CD4-positive, alpha-beta T cell treated with Interferon gamma for 1 hour (primary cell): ENCODE data around the gene GCNT1.
"Not testable (repeated sequence)": the region's sequence is repeated elsewhere in the genome, so short reads cannot be mapped to it uniquely, and the experiment has no call there.

Source experiments
- DNase-seq: peaks from one replicate; pipeline ENCODE4 v3.0.0-alpha.2; 2020

GCNT1 gene

DNA sequence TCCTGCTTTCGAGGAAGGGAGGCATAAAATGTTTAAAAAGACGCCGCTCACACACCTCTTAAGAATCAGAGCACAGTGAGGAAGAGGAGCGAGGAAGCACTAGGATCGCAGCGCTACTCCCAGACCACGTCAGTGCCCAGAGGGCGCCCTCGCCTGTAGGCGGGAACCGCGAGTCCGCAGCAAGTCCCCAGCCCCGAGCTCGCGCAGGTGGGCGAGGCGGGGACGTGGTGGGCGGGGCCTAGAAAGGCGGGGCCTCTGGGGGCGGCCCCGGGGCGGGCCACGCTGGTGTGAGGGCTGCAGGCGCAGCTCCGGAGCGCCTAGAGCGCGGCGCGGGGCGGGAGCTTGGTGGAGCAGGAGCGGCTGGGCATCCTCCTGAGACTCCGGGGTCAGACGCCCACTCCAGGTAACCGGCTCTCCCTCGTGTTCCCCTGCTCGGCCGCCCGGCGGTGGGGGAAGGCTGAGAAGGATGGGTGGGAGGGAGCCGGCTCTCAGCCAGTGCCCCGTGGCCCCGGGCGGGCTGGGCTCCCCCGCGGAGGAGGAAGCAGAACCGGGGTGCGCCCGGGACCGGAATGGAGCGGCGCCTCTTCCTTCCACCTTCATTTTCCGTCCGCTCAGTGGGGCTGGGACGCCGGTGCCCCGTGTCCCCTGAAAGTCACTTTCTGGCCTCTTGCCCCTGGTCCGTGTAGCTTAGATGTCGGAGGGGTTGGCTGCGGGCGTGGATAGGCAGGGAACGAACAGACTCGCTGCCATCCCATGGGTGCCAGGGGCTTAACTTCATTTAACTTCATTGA is at the start of gene GCNT1:
GCNT1 (plus strand) TSS at position 280 of the 791 bp plus-strand sequence. CDS start 43,200 bp downstream, outside the sequence.
- DNase-seq, result peak; percentile 89

DNA sequence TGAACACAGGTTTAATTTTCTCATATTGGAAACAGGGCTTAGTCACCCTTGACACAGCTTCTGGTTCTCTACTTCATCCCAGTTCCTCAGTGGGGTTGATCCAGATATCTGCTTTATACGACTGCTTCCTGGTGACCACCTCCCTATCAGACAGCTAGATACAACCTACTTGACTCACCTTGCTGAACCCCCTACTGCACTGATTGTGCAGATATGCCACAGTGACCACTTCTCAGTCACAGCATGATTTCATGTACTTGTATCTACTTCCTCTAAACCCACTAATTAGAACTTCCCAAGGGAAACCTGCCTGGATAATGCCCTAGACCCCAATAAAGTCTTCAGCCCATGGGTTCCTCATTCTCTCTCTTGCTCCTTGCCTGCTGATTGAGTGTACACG is 46.3 kb upstream of the GCNT1 start:
- no peak for DNase-seq

DNA sequence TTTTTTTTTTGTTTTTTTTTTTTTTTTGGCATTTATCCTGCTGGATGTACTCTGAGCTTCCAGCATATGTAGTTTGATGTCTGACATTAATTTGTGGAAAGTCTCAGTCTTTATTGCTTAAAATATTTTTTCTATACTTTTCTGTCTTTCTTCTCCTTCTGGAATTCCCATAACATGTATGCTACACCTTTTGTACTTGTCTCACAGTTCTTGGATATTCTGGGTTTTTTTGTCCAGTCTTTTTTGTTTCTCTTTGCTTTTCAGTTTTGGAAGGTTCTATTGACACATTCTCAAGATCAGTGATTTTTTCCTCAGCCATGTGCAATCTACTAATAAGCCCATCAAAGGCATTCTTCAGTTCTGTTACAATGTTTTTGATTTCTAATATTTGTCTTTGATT is 45.3 kb upstream of the GCNT1 start:
- no peak for DNase-seq

DNA sequence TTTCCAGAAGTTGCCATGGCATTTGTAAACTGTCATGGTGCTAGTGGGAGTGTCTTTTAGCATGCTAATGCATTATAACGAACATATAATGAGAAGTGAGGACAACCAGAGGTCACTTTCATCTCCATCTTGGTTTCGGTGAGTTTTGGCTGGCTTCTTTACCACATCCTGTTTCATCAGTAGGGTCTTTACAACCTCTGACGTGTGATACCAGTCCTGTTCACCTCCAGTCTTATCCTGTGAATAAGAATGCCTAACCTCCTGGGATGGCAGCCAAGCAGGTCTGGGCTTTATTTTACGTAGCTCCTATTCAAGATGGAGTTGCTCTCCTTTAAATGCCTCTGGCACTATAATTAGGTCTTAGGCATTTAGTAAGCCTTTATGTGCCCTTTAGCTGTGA is 44.3 kb upstream of the GCNT1 start:
- DNase-seq, result no peak

DNA sequence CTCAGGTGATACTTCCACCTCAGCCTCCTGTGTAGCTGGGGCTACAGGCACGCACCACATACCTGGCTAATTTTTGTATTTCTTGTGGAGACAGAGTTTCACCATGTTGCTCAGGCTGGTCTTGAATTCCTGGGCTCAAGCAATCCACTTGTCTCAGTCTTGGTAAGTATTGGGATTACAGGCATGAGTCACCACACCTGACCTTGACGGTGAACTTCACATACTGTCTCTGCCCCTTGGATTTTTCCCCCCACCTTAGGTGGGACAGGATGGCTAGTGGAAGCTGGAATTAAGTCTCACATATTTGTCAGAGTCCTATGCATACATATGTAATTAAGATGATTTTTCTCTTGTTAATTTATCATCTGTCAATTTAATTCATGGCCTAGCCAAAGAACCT is 43.8 kb upstream of the GCNT1 start:
- no peak for DNase-seq

DNA sequence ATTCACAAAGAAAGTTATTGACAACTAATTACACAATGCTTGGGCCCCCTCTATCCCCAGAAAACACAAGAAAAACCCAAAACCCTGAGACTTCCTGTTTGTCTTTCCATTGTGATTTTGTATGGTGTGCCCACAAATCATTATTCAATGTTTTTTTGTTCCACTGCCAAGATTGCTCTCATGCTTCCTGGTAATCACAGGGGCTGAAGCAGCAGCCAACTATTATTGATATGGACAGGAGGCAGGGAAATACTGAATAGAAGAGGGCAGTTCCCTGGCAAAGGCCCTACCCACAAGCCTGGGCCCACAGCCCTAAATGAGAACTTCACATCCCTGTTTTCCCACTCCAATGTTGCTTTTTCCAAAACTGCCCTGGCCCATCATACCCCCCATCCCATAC is 43.3 kb upstream of the GCNT1 start:
- no peak for DNase-seq

DNA sequence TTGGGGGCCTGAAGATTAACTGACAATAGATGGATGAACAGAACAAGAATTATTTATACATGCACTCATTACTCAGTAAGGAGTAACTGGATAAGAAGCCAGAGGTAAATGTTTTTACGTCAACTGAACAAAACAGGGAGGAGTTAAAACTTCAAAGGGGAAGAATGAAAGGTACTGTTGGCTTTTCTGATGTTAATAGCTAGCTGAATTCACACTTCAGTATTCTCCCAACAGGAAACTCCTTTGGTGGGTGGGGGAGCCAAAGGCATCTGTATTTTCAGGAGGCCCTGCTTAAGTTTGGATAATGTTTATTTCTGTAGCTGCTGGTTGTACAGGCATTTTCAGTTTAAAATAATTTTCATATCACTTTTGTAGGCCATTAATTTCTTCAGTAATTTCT is 41.6 kb upstream of the GCNT1 start:
- DNase-seq, result no peak

DNA sequence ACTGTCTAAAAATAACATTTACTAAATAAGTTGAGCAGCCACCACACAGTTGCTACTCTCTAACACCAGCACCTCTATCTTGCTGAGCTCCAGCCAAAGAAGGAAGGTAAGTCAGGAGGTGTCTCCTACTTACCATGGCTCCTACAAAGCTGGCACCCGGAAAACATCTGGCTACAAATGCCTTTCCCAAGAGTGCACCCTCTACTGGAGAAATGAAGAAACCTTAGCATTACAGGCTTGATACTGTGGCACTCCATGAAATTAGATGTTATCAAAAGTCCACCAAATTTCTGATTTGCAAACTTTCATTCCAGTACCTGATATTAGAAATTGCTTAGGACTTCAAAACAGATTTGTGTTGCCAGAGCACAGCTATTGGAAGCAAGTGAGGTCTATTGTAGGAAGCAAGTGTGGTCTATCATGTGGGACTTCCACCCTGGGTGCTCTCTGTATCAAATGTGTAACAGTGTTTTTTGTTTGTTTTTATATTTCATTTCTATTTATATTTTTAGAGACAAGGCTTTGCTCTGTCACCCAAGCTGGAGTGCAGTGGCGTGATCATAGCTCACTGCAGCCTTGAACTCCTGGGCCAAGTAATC is 39.1 kb upstream of the GCNT1 start:
- no peak for DNase-seq

DNA sequence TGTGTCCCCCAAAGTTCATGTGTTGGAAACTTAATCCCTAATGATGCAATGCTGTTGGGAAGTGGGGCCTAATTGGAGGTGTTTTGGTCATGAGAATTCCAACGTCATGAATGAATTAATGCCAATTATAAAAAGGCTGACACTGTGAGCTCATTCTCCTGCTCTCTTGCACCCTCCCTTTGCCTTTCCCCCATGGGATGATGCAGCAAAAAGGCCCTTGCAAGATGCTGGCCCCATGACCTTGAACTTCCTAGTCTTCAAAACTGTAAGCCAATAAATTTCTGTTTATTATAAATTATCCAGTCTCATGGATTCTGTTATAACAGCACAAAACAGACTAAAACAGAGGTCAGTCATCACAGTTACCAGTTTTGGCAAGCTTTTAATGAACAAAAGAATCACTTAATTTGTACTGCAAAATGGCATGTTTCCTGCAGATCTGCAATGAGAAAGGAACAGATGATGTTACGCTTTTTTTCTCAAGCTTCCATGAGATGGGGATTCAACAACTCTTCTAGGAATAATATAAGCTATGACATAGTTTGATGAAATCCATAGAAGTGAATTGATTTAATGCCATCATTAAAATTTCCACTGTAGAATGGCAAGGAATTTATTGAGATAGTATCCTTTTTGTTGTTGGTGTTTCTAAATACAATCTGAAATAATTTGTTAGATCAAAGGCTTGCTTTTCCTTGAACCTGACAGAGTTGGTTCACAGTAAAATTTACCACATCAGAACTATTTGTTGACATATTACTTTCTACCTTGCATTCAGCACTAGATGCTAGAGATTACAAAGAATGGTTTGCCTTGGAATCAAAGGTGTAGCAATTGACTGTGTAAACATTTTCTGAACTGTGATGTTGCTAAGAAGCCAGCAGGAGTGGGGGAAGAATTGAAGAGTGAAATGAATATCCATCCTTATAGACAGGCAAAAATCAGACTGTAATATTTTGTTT is 35.5 kb upstream of the GCNT1 start:
- DNase-seq, result no peak

DNA sequence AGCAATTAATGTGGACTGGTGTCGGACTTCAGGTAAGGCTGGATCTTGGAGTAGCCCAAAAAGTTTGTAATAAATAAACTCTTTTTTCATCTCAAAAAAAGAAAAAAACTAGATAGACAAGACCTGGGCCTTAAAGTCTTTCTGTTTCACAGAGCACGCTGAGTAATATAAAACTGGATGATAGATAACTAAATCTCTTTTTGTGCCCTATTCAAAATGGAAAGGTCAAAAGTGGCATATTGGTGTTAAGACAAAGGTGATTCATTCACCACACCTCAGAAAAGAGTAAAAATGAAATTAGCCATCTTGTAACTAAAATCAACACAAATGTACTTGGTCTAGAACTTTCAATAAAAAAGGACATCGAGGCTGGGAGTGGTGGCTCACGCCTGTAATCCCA is 34.5 kb upstream of the GCNT1 start:
- DNase-seq, result no peak

DNA sequence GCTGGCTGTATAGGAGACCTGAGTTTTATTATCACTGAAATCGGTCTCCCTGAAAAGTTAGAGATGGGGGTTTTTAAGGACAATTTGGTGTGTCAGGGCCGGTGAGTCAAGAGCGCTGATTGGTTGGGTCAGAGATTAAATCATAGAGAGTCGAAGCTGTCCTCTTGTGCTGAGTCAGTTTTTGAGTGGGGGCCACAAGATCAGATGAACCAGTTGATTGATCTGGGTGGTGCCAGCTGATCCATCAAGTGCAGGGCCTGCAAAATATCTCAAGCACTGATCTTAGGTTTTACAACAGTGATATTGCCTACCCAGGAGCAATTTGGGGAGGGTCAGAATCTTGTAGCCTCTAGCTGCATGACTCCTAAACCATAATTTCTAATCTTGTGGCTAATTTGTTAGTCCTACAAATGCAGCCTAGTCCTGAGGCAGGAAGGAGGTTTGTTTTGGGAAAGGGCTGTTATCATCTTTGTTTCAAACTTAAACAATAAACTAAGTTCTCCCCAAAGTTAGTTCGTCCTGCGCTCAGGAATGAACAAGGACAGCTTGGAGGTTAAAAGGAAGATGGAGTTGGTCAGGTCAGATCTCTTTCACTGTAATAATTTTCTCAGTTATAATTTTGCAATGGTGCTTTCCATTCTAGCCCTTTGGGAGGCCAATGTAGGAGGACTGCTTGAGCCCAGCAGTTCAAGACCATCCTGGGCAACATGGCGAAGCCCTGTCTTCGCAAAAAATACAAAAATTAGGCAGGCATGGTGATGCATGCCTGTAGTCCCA is 33.1 kb upstream of the GCNT1 start:
- no peak for DNase-seq

DNA sequence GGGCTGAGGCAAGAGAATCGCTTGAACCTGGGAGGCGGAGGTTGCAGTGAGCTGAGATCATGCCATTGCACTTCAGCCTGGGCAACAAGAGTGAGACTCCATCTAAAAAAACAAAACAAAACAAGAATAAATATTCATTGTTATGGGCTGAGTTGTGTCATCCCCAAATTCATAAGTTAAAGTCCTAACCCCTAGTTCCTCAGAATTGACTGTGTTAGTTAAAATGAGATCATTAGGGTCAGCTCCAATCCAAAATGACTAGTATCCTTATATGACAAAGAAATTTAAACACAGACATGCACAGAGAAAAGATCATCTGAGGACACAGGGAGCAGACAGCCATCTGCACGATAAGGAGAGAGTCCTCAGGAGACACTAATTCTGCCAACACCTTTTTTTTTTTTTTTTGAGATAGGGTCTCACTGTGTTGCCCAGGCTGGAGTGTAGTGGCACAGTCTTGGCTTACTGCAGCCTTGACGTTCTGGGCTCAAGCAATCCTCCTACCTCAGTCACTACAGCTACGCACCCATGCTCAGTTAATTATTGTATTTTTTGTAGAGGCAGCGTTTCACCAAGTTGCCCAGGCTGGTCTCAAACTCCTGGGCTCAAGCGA is 32.1 kb upstream of the GCNT1 start:
- no peak for DNase-seq

DNA sequence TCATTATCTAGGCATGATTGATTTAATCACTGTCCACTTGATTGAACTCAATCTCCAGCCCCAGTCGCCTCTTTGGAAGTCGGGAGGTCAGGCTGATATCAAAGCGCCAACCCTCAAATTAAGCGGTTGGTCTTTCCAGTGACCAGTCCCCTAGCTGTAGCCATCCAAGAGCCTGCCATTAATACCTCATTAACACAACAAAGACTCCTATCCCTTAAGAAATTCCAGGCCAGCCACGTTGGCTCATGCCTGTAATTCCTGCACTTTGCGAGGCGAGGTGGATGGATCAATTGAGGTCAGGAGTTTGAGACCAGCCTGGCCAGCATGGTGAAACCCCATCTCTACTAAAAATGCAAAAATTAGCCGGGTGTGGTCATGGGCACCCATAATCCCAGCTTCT is 27.4 kb upstream of the GCNT1 start:
- DNase-seq, result no peak

DNA sequence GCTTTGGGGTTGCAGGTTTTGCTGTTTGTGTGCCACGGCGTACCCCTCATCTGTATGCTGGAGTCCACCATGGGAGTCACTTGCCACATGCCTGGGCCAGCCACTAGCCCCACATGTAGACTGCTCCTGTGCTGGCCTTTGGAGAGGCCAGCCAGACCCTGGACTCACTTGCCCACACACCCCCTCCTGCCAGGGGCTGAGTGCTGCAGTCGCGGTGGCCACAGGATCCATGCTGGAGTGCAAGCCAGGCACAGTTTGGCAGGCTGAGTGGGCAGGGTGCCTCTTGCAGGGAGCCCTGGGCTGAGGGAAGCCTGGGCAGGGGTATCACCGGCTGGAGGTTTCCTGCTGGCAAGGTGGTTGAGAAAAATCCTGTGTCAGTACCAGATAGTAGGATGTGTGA is 25.6 kb upstream of the GCNT1 start:
- DNase-seq, result no peak

DNA sequence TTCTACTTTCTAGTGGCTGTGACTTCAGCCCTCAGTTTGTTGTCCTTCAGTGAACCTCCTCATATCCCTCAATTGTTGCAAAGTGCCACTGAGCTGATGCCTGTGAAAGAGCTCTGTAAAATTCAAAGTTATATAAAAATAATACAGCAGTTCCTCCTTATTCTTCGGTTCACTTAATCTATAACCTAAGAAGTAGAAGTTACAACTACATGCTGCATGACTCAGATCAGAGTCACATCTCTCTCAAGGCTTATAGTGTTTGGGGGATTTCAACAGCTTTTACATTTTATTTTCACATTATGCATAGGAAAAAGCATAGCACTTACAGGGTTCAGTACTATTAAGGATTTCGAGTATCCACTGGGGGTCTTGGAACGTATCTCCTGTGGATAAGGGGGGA is 25.1 kb upstream of the GCNT1 start:
- no peak for DNase-seq

DNA sequence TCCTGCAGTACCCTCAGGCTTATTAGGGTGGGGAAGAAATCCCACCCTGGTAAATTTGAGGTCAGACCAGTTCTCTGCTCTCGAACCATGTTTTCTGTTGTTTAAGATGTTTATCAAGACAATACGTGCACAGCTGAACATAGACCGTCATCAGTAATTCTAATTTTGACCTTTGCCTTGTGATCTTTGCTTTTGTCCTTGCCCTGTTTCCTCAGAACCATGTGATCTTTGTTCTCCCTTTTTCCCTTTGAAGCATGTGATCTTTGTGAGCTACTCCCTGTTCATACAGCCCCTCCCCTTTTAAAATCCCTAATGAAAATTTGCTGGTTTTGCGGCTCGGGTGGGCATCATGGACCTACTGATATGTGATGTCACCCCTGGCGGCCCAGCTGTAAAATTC is 24.1 kb upstream of the GCNT1 start:
- not testable (repeated sequence) for DNase-seq

DNA sequence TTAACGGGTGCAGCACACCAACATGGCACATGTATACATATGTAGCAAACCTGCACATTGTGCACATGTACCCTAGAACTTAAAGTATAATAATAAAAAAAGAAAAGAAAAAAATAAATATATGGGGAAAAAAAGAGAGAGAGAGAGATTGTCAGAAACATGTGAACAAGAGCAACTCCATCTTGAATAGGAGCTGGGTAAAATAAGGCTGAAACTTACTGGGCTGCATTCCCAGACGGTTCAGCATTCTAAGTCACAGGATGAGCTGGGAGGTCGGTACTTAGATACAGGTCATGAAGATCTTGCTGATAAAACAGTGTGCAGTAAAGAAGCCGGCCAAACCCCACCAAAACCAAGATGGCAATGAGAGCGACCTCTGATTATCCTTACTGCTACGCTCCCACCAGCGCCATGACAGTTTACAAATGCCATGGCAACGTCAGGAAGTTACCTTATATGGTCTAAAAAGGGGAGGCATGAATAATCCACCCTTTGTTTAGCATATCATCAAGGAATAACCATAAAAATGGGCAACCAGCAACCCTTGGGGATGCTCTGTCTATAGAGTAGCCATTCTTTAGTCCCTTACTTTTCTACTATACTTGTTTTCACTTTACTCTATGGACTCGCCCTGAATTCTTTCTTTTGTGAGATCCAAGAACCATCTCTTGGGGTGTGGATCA is 21.8 kb upstream of the GCNT1 start:
- DNase-seq, result not testable (repeated sequence)

DNA sequence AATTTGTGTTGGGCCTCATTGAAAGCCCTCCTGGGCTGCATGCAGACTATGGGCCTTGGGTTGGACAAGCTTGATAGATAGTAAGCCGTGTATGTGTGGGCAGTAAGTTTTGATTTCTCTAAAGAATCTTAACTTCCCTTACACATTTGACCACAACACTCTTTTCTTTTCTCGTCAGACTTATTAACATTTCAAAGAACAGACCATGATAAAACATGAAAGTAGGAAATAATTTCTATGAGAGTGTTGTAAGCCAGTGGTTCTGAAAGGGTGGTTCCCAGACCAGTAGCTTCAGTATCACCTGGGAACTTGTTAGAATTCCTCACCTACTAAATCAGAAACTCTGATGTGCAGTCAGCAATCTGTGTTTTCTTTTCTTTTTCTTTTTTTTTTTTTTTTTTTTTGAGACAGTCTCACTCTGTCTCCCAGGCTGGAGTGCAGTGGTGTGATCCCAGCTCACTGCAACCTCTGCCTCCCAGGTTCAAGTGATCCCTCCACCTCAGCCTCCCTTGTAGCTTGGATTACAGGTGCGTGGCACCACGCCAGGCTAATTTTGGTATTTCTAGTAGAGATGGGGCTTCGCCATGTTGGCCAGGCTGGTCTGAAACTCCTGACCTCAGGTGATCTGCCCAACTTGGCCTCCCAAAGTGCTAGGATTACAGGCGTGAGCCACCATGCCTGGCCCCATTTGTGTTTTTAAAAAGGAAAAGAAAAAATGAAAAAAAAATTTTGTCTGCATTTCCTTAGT is 20.0 kb upstream of the GCNT1 start:
- DNase-seq, result no peak

DNA sequence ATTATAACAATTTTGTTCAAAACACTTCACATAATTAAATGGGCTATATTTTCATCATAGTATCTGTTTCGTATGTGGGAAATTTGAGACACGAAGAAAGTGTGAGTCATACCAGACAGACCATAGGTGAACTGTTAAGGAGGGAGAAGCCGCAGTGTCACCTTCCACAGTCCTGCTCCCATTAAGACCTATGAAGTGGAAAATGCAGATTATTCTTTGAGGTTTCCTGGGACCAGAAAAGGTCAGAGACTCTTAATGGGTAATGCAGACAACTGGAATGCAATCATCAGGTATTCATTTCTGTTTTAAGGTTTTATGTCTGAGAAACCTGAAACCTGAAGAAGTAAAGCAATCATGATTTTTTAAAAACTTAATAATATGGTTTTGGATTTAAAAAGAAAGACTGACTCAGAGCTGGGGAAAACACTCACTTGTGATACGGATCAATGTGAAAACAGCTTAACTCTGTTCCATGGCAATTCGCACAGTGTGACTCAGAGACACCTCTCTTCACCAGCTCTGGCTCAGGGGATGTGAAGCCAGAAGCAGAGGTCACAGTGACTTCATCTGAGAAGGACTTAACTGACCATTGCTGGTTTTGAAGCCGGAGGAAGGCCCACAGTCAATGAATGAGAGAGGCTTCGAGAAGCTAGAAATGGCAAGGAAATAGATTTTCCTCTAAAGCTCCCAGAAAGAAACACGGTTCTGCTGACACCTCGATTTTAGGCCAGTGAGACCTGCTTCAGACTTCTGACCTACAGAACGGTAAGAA is 17.2 kb upstream of the GCNT1 start:
- DNase-seq, result no peak

DNA sequence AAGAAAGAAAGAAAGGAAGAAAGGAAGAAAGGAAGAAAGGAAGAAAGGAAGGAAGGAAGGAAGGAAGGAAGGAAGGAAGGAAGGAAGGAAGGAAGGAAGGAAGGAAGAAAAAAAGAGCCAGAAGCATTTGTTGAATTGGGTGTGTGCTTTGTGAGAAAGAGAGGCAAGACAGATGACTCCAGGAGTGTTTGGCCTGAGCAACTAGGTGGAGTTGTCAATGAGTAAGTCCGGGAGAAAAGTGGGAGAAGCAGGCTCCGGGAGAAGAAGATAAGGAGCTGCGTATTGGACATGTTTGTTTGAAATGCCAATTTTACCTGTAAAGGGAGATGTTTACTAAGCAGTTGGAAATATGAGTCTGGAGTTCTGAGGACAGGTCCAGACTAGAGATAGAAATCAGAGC is 15.1 kb upstream of the GCNT1 start:
- DNase-seq, result no peak
